GM18858 (cell line): ENCODE data around the gene TFR2.
A peak's percentile ranks its signal among the peaks of the same experiment; 100 is the strongest.
"Not testable (repeated sequence)": the region's sequence is repeated elsewhere in the genome, so short reads cannot be mapped to it uniquely, and the experiment has no call there.

Experiments used
- ATAC-seq: cut with Tn5 transposase; IDR thresholded peaks from one replicate; pipeline ENCODE4 v1.9.1; 2021; ENCODE audit not compliant: unreplicated experiment

TFR2 gene

DNA sequence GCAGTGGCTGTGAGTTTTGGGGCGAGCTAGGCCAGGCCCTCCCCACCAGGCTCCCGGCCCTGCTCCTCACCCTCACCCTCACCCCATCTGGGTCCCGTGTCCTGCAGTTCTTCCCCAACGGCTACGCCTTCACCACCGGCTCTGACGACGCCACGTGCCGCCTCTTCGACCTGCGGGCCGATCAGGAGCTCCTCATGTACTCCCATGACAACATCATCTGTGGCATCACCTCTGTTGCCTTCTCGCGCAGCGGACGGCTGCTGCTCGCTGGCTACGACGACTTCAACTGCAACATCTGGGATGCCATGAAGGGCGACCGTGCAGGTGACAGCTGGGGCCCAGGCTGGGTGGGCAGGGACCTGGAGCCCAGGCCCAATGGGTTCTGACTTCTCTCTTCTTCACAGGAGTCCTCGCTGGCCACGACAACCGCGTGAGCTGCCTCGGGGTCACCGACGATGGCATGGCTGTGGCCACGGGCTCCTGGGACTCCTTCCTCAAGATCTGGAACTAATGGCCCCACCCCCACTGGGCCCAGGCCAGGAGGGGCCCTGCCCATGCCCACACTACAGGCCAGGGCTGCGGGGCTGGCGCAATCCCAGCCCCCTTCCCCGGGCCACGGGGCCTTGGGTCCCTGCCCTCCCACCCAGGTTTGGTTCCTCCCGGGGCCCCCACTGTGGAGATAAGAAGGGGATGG, 37.1 kb upstream of the TFR2 start:
- ATAC-seq, result no peak

DNA sequence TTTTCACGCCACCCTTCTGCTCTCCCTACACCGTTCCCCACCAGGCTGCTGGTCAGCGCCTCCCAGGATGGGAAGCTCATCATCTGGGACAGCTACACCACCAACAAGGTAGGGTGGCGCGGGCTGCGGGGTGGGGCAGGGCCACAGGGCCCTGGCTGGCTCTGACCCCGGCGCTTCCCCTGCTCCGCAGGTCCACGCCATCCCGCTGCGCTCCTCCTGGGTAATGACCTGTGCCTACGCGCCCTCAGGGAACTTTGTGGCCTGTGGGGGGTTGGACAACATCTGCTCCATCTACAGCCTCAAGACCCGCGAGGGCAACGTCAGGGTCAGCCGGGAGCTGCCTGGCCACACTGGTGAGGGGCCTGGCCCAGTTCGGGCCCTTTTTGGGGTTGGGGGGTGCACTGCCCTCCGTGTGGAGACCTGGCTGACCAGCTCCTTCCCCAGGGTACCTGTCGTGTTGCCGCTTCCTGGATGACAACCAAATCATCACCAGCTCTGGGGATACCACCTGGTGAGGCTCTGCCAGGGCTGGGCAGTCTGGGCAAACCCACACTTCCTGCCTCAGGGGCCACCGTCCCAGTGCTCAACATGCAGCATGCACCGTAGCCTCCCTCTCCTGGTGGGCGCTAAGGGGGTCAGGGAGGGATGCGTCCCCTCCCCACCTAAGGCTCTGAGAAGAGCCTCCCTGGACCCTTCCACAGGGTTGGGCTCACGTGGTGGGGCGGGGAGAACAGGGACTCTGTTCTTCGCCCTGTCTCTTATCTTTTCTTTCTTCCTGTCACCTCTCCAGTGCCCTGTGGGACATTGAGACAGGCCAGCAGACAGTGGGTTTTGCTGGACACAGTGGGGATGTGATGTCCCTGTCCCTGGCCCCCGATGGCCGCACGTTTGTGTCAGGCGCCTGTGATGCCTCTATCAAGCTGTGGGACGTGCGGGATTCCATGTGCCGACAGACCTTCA, 36.2 kb upstream of the TFR2 start:
- ATAC-seq, result no peak

GRCh38 chr7:100676501-100677306, 35.4 kb upstream of the TFR2 start:
- no peak for ATAC-seq

DNA sequence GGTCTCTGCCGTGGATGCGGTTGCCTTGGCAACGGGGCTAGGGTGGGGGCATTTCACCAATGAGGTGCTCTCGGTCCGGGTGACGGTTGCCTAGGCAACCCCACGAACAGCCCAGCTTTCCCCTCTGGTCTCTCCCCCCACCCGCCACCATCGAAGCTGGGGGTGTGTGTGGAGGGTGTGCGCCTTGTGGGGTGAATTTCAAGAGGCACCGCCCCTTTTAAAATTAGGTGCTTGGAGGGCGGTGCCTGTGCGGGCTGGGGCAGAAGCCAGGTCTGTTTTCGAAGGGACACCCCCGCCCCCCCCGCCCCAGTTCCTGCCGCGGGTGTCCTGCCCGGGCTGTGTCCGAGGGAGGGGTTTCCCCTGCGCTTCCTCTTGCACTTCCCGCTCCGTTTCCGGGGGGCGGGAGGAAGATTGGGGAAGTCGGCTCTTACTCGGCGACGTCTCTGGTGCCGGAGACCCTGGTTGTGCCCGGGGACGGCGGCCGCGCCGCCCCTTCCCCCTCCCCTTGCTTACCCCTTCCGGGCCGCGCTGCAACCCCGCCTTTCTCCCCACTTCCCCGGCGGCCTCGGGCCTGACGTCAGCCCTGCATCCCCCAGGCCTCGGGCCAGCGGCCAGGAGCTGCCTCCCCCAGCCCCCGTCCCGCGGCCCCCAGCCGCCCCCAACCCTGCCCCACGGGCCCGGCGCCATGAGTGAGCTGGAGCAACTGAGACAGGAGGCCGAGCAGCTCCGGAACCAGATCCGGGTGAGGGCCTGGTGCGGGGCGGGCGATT, 34.4 kb upstream of the TFR2 start:
- no peak for ATAC-seq

DNA sequence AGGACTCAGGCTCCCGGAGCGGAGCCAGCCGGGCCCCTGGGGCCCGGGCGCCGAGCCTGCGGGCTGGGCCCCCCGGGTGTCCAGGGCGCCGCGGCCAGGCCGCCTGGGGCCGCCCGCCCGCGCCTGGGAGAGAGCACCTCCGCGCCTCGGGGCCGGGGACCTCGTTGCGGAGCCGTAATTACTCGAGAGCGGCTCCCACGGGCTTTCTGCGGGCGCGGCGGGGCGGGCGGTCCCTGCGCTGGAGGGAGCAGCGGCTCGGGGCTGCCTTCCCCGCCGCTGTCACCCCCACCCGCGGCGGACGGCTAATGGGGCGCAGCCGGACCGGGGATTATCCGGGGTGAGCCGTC, 33.7 kb upstream of the TFR2 start:
- ATAC-seq, result no peak

GRCh38 chr7:100674411-100675104, 33.2 kb upstream of the TFR2 start:
- ATAC-seq, result no peak

- ATAC-seq, result no peak
These were observed 32.6 kb upstream of the TFR2 start for GRCh38 chr7:100673942-100674410.

- ATAC-seq, result peak; percentile 46
These were observed 32.1 kb upstream of the TFR2 start, which contains the start of gene GNB2 for GRCh38 chr7:100673302-100673941. TSS of gene GNB2 (plus strand) at chr7:100673740. CDS start at chr7:100676266, 2,526 bp downstream.

- ATAC-seq, result no peak
These were observed 30.3 kb upstream of the TFR2 start for GRCh38 chr7:100671353-100672327.

DNA sequence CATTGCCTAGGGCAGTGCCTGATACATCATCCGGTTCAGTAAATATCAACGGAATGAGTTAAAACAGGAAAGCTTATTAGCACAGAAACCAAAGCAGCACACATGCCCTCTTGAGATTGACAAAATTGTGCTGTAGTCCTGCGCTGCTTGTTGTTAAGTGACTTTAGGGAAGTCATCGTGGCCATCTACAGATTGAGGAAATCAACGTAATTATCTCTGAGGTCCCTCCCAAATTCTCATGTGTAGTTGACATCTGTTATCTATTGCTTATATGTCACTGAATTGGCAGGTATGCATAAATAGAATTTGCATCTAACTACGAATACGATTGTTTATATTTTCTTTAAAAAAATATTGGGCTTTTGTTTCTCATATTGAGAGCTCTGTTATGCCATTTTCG, 28.7 kb upstream of the TFR2 start:
- no peak for ATAC-seq

DNA sequence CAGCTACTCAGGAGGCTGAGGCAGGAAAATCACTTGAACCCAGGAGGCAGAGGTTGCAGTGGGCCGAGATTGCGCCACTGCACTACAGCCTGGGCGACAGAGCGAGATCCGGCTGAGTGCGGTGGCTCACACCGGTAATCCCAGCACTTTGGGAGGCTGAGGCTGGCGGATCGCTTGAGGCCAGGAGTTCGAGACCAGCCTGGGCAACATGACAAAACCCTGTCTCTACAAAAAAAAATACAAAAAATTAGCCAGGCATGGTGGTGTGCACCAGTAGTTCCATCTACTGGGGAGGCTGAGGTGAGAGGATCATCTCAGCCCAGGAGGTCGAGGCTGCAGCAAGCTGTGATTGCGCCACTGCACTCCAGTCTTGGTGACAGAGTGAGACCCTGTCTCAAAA, 27.8 kb upstream of the TFR2 start:
- ATAC-seq, result not testable (repeated sequence)

GRCh38 chr7:100668069-100668449, 26.7 kb upstream of the TFR2 start:
- no peak for ATAC-seq

DNA sequence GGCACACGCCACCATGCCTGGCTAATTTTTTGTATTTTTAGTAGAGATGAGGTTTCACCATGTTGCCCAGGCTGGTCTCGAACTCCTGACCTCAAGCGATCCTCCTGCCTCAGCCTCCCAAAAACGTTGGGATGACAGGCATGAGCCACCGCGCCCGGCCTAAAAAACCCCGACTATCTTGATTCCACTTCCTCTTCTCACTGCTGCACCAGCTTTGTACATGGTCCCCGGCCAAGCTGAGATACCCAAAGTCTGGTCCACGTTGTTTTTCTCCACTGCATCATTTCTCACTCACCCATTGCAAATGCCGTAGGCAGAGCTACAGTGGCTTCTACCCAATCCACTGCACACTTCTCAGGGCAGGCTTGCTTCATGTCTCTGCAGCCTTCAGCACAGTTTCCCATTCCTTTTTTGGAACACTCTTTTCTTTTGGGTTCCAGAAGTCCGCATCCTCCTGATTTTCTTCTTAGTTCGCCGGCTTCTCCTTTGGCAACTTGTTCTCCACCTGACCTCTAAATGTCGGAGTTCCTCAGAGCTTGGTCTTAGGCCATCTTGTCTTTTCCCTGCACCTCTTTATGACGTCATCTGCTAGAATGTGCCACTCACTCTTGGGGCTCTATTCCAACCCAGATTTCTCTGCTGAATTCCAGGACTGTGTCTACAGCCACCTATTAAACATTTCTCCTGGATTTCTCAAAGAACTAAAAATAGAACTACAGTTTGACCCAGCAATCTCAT, 26.1 kb upstream of the TFR2 start:
- no peak for ATAC-seq

DNA sequence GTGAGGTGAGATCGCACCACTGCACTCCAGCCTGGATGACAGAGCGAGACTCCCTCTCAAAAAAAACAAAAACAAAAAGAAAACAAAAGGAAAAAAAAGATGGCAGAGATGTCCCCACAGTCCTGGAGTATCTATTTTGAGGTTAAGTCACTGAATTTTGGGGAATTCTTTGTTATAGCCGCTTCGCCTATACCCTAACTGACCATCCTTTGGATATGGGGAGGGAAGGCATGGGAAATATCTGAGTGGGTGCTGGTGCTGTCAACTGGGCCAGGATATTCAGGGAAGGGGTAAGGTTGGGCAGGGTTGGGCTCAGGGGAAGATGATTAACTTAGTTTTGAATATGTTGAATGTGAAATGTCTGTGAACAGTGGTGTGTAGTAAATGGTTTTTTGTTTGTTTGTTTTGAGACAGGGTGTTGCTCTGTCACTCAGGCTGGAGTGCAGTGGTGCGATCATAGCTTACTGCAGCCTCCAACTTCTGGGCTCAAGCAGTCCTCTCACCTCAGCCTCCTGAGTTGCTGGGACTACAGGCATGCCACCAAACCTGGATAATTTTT, 23.9 kb upstream of the TFR2 start:
- ATAC-seq, result no peak

DNA sequence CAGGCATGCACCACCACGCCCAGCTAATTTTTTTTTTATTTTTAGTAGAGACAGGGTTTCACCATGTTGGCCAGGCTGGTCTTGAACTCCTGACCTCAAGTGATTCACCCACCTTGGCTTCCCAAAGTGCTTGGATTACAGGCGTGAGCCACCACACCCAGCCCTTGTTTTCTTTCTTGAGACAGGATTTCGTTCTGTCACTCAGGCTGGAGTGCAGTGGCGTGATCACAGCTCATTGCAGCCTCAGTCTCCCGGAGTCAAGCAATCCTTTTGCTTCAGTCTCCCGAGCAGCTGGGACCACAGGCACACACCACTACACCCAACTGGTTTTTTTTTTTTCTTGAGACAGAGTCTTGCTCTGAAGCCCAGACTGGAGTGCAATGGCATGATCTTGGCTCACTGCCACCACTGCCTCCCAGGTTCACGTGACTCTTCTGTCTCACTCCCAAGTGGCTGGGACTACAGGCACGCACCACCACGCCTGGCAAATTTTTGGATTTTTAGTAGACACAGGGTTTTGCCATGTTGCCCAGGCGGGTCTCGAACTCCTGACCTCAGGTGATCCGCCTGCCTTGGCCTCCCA, 20.9 kb upstream of the TFR2 start:
- ATAC-seq, result not testable (repeated sequence)

DNA sequence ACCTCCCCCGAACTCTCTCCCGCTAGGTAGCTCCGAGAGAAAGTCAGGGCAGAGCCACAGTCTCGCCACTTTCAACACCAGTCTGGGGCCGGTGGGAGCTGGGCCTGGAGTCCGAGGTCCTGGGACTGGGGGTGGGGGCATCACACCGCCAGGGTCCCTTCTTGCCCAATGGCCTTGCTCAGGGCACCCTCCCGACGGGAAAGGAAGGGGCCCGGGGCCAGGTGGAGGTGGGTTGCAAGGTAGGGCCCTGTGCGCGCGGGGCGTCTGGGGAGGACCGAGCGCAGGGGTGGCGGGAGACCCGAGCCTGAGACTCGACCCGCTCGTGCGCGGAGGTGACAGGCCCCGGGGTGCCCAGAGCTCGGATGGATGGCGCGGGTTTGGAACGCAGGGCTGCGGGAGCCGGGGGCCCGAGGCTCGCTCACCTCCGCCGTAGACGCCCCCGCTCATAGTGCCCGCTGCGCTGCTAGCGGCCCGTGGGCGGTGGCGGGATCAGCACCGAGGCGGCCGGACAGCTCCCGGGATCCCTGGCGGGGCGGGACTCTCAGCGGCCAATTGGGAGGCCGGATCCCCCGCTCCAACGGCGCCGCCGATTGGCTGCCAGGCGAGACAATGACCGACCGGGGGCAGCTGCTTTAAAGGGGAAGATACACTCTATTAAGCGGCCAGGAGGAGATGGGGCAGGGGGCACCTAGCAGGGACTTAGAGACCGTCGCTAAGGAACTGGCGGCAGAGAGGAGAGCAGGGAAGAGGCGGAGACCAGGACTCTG, 14.7 kb upstream of the TFR2 start, which contains the start of gene ACTL6B:
TSS of gene ACTL6B (minus strand) at position 541 of the 767 bp plus-strand sequence. CDS start at position 447, 94 bp downstream.
- no peak for ATAC-seq
